ENCODE measurements around the gene TRAF1.

TRAF1 gene

DNA sequence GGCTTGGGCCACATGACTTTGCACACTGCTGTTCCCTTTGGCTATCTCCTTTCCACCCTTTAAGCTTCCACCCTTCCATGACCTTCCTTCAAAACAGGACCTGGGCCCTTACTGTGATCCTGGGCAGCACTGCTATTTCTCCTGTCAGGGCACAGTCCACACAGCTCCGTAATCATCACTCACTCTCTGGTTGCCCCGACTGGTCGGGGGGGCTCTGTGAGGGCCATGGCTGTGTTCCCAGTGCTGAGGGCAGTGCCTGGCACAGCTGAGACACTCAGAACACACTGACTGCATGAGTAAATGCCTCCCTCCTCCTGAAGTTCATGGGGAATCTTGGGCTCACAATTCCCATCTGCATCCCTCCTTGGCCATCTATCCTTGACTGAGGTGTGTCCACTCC lies 12.2 kb downstream of the TRAF1 start:
- no peak overlapping the region for H3K4me3 Mint-ChIP-seq
- peaks cover 62% of the 10 kb centered on the region for H3K4me1 Mint-ChIP-seq (ENCODE audit: low read depth)
- H3K27me3 Mint-ChIP-seq (ENCODE audit: low read depth) = no peaks in the 10 kb centered on the region
- H3K9me3 Mint-ChIP-seq = peaks cover 4% of the 10 kb centered on the region
- DNase-seq (ENCODE audit: low spot score) = no peak
- peaks cover 86% of the 10 kb centered on the region for H3K36me3 Mint-ChIP-seq (ENCODE audit: low read depth)
- no peak overlapping the region for H3K27ac Mint-ChIP-seq

GRCh38 chr9:120913647-120914264 lies 12.8 kb downstream of the TRAF1 start:
- DNase-seq (ENCODE audit: low spot score) = no peak

DNA sequence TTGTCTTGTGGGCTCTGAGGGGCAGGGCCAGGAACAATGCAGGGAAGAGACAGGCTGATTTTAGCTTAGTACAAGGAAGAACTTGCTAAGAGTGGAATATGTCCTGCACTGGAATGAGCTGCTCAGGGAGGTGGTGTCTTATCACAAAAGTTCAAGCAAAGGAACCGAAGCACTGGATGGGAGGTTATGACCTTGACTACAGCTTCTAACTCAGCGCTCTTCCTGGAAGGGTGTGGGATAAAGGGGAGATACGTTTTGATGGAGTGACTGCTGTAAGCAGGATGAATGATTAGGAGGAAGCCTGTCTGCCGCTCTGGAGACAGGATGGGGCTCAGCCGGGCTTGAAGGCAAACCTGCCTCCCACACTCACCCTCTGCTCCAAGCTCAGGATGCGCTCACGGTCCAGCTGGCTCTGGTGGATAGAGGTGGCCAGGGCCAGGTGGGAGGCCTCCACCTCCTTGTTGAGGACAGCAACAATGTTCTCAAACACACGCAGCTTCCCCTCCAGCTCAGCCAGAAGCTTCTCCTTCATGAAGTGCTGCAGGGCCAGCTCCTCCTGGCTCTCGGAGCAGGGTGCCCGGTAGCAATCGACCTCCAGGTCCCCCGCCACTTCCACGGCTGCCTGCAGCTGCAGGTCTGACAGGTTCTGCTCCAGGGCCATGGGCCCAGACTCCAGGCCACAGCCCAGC lies 13.5 kb downstream of the TRAF1 start:
- Mint-ChIP-seq H3K4me1 (ENCODE audit: low read depth) (peaks cover 60% of the 10 kb centered on the region), H3K9me3 (peaks cover 4% of the 10 kb centered on the region), H3K27ac (peak overlapping the region; percentile 50), H3K4me3 (no peak overlapping the region), H3K27me3 (ENCODE audit: low read depth) (no peaks in the 10 kb centered on the region), H3K36me3 (ENCODE audit: low read depth) (peaks cover 85% of the 10 kb centered on the region)
- no peak for DNase-seq (ENCODE audit: low spot score)

More at GRCh38 chr9:120913647-120914264, 12.8 kb downstream of the TRAF1 start:
- no peak overlapping the region for H3K27ac Mint-ChIP-seq
- H3K4me3 Mint-ChIP-seq = no peak overlapping the region
- peaks cover 63% of the 10 kb centered on the region for H3K4me1 Mint-ChIP-seq (ENCODE audit: low read depth)
- peaks cover 86% of the 10 kb centered on the region for H3K36me3 Mint-ChIP-seq (ENCODE audit: low read depth)
- no peaks in the 10 kb centered on the region for H3K27me3 Mint-ChIP-seq (ENCODE audit: low read depth)
- H3K9me3 Mint-ChIP-seq = peaks cover 4% of the 10 kb centered on the region

- H3K4me1 Mint-ChIP-seq (ENCODE audit: low read depth) = peaks cover 61% of the 10 kb centered on the region
- no peaks in the 10 kb centered on the region for H3K9me3 Mint-ChIP-seq
- H3K27ac Mint-ChIP-seq = peak overlapping the region; percentile 42
- DNase-seq (ENCODE audit: low spot score) = no peak
- H3K4me3 Mint-ChIP-seq = no peak overlapping the region
- H3K27me3 Mint-ChIP-seq (ENCODE audit: low read depth) = no peaks in the 10 kb centered on the region
- H3K36me3 Mint-ChIP-seq (ENCODE audit: low read depth) = peaks cover 85% of the 10 kb centered on the region
Measured at GRCh38 chr9:120911295-120911837, 15.2 kb downstream of the TRAF1 start.

DNA sequence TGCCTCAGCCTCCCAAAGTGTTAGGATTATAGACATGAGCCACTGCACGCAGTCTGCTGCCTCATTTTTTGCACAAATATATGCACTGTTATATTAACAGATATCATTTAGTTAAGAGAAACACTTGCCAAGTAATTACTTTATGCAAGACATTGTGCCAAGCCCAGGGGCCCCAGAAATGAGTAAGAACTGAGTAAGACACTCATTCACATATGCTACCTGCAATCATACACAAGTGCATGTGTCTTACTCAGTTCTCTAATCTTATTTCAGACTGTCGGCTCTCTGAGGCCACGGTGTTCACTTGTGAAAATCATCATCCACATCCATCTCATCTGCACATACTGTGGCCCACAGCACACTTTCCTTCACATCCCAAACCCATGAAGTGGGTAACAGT lies 16.0 kb downstream of the TRAF1 start:
- Mint-ChIP-seq H3K36me3 (ENCODE audit: low read depth) (peaks cover 86% of the 10 kb centered on the region), H3K27ac (peak overlapping the region; percentile 42), H3K4me3 (peak overlapping the region; percentile 12), H3K27me3 (ENCODE audit: low read depth) (no peaks in the 10 kb centered on the region), H3K4me1 (ENCODE audit: low read depth) (peaks cover 61% of the 10 kb centered on the region), H3K9me3 (no peaks in the 10 kb centered on the region)
- DNase-seq (ENCODE audit: low spot score) = no peak

DNA sequence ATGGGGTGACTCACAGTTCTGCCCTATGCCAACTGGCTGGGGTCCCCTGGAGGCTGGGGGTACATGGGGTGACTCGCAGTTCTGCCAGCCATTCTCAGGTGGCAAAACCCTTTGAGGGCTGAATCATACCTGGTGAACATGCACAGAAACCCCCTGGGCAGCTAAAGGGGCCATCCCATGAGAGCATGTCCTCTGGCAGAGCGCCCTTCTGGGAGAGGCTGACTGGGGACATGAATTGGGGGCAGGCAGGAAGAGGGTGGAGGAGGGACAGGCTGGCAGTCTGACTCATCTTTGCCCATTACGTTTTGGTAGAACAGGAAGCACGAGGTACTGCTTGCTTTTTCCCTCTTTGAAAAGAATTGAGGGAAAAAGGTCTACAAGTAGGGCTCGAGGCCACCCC lies 16.7 kb downstream of the TRAF1 start:
- no peak overlapping the region for H3K4me3 Mint-ChIP-seq
- H3K4me1 Mint-ChIP-seq (ENCODE audit: low read depth) = peaks cover 68% of the 10 kb centered on the region
- H3K9me3 Mint-ChIP-seq = no peaks in the 10 kb centered on the region
- DNase-seq (ENCODE audit: low spot score) = no peak
- H3K27me3 Mint-ChIP-seq (ENCODE audit: low read depth) = no peaks in the 10 kb centered on the region
- H3K27ac Mint-ChIP-seq = peak overlapping the region; percentile 55
- peaks cover 92% of the 10 kb centered on the region for H3K36me3 Mint-ChIP-seq (ENCODE audit: low read depth)

DNA sequence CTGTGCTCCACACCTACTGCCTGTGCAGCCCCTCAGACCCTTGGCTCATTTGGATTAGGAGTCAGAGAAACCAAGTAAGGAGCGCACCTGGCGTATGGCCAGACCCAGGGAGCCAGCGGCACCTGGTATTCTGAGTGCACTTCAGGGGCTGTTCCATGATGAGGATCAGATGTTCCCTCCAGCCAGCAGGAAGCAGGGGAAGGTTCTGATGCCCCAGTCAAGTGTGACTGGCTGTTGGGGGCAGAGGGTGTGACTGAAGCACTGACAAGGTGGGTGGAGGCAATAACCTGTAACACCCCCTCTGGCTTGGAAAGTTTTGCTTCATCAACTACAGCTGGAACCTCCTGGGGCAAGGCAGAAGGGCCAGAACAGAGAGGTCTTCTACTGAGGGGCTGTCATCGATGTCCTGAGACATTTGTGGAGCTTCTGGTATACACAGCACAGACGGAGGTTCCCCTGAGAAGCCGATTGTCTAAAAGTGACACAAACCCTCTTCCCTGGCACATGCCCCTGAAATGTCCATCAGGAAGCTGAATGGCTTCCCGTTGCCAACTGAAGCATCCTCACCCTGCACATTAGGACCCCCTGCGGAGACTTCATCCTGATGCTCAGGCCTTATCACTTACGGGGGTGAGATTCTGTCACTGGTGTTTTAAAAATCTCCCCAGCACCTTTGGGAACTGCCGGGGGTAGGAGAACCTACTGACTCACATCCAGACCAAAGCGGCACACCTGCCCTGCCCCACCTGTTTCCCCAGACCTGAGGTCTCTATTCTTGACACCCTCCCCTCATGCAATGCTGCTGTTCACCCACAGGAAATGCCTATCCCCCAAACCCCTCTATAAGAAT lies 21.1 kb downstream of the TRAF1 start:
- H3K27me3 Mint-ChIP-seq (ENCODE audit: low read depth) = no peaks in the 10 kb centered on the region
- peak overlapping the region; percentile 47 for H3K4me3 Mint-ChIP-seq
- H3K9me3 Mint-ChIP-seq = no peaks in the 10 kb centered on the region
- no peak for DNase-seq (ENCODE audit: low spot score)
- peaks cover 90% of the 10 kb centered on the region for H3K36me3 Mint-ChIP-seq (ENCODE audit: low read depth)
- H3K27ac Mint-ChIP-seq = peak overlapping the region; percentile 90
- H3K4me1 Mint-ChIP-seq (ENCODE audit: low read depth) = peaks cover 70% of the 10 kb centered on the region

DNA sequence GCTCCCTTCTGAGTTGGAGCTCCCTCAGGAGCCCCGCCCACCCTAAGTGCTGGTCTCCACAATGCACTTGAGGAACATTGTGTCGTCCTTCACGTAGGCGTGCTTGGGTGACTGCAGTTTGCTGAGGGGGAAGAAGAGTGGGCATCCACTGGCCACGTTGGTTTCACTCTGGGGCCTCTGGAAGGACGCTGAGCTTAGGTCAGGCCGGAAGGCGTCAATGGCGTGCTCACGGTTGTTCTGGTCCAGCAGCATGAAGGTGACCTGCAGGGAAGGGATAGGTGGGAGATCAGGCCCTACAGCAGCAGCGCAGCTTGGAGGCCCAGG lies 21.7 kb downstream of the TRAF1 start:
- Mint-ChIP-seq H3K9me3 (no peaks in the 10 kb centered on the region), H3K36me3 (ENCODE audit: low read depth) (peaks cover 91% of the 10 kb centered on the region), H3K27me3 (ENCODE audit: low read depth) (no peaks in the 10 kb centered on the region), H3K27ac (peak overlapping the region; percentile 90), H3K4me1 (ENCODE audit: low read depth) (peaks cover 70% of the 10 kb centered on the region), H3K4me3 (peak overlapping the region; percentile 34)
- DNase-seq (ENCODE audit: low spot score) = no peak

GRCh38 chr9:120904061-120904977 lies 22.3 kb downstream of the TRAF1 start:
- Mint-ChIP-seq H3K4me3 (peak overlapping the region; percentile 43), H3K9me3 (no peaks in the 10 kb centered on the region), H3K36me3 (ENCODE audit: low read depth) (peaks cover 89% of the 10 kb centered on the region), H3K27me3 (ENCODE audit: low read depth) (no peaks in the 10 kb centered on the region), H3K27ac (peak overlapping the region; percentile 90), H3K4me1 (ENCODE audit: low read depth) (peaks cover 73% of the 10 kb centered on the region)
- DNase-seq (ENCODE audit: low spot score) = no peak

DNA sequence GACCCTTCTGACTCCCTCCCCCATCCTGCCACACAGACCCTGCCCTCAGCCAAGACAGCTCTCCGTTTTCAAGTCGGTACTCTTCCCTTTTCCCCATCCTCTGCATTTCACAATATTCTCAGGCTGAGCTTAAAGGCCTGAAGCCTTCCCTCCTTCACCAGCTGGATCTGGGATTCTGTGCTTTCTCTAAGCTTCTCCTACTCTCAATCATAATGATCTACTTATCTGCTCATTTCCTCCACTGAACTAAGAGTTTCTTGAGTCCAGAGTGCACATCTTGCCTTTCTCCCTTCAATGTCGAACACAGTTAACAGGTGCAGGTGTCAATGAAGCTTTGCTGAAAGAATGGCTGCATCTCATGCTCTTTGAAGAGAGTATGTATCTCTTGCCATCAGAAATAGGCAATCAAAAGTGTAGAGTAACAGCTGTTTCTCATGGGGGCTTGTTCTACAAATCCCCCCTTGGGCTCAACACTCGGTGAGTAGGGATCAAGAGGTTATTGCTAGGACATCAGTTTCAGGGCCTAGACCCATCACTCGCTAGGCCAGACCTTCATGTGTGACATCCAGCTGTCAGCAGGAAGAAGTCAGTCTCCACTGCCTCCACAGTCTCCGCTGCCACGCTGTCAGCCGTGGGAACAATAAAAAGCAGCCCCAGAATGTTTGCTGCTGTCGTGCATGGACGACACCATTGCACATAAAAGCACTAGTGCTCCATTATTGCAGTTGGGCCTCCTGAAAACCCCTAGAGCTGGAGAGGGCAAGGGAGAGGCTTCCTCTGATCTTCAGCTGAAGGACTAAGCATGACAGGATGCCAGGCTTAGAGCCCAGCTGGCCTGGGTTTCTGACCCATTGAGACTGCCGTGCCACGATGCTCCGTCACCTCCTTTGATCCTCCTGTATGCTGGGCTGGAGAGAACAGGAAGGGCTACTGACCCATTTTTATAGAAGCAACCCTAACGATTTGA lies 23.7 kb downstream of the TRAF1 start:
- peaks cover 83% of the 10 kb centered on the region for H3K36me3 Mint-ChIP-seq (ENCODE audit: low read depth)
- peak overlapping the region; percentile 38 for H3K4me3 Mint-ChIP-seq
- no peak for DNase-seq (ENCODE audit: low spot score)
- no peaks in the 10 kb centered on the region for H3K9me3 Mint-ChIP-seq
- peaks cover 77% of the 10 kb centered on the region for H3K4me1 Mint-ChIP-seq (ENCODE audit: low read depth)
- peak overlapping the region; percentile 90 for H3K27ac Mint-ChIP-seq
- H3K27me3 Mint-ChIP-seq (ENCODE audit: low read depth) = no peaks in the 10 kb centered on the region

GRCh38 chr9:120901755-120902568 lies 24.6 kb downstream of the TRAF1 start:
- DNase-seq (ENCODE audit: low spot score) = no peak
- Mint-ChIP-seq H3K9me3 (no peaks in the 10 kb centered on the region), H3K27me3 (ENCODE audit: low read depth) (no peaks in the 10 kb centered on the region), H3K27ac (peak overlapping the region; percentile 90), H3K36me3 (ENCODE audit: low read depth) (peaks cover 79% of the 10 kb centered on the region), H3K4me1 (ENCODE audit: low read depth) (peaks cover 76% of the 10 kb centered on the region), H3K4me3 (no peak overlapping the region)

DNA sequence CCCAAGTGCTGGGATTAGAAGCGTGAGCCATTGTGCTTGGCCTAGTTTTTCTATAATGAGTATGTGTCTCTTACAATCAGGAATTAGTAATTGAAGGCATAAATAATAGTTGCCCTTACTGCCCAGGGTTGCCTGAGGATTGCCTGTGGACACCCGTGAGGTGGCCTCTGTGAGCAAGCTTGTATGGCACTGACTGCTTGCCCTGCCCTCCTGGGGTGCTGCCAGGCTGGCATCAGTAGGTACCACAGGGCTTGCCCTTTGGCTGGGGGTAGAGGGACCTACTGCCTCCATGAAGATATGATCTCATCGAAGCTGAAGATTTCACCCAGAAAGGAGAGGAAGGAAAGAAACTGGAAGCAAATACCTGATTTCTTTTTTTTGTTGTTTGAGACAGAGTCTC lies 25.8 kb downstream of the TRAF1 start:
- H3K4me3 Mint-ChIP-seq = no peak overlapping the region
- peaks cover 73% of the 10 kb centered on the region for H3K4me1 Mint-ChIP-seq (ENCODE audit: low read depth)
- no peaks in the 10 kb centered on the region for H3K9me3 Mint-ChIP-seq
- H3K36me3 Mint-ChIP-seq (ENCODE audit: low read depth) = peaks cover 73% of the 10 kb centered on the region
- H3K27ac Mint-ChIP-seq = peak overlapping the region; percentile 76
- no peak for DNase-seq (ENCODE audit: low spot score)
- no peaks in the 10 kb centered on the region for H3K27me3 Mint-ChIP-seq (ENCODE audit: low read depth)
